D341Med (cell line): ENCODE measurements around the gene SNRPE.

Source experiments
- DNase-seq: peaks from one replicate; pipeline ENCODE4 v3.0.0; 2012; ENCODE audit warnings: low spot score

The SNRPE gene

GRCh38 chr1:203880606-203881005, 19.2 kb downstream of the SNRPE start:
- DNase-seq = no peak

GRCh38 chr1:203888807-203889251, 27.4 kb downstream of the SNRPE start:
- DNase-seq = no peak

DNA sequence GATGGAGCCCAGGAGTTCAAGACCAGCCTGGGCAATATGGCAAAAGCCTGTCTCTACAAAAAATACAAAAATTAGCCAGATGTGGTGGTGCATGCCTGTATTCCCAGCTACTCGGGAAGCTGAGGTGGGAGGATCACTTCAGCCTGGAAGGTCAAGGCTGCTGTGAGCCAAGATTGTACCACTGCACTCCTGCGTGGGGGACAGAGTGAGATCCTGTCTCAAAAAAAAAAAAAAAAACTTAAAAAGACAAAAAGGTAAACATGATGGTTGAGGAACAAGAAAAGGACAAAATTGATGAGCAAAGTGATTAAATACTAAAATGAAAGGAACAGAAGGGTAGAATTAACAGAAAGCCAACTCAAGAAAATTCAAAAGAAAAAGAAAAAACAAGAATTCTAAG, 30.6 kb downstream of the SNRPE start:
- no peak for DNase-seq

DNA sequence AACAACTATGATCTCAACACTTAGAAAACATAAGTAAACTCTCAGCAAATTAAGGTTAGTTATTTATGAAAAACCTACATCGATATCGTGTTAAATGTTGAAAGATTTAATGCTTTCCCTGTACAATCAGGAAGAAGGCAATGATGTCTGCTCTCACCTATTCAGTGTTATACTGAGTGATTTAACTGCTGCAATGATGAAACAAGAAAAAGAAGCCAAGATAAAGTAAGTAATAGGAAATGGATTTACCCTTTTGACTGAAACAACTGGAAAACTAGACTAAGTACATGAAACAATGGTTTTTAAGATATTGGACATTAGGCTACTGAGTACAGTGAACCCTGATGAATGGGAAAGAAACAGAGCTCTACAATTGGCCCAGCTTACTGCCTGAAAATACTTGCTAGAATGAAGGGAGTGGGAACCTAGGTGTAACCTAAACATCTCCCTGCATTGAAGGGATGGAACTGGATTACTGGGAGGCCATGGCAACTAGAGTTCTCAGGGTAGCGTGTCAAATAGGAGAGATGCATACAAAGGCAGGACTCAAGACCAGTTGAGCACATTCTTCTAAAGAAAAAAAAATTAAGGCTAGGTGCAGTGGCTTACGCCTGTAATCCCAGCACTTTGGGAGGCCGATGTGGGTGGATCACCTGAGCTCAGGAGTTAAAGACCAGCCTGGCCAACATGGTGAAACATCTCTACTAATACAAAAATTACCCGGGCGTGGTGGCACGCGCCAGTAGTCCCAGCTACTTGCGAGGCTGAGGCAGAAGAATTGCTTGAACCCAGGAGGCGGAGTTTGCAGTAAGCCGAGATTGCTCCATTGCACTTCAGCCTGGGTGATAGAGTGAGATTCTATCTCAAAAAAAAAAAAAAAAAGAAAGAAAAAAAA, 37.3 kb downstream of the SNRPE start:
- no peak for DNase-seq

DNA sequence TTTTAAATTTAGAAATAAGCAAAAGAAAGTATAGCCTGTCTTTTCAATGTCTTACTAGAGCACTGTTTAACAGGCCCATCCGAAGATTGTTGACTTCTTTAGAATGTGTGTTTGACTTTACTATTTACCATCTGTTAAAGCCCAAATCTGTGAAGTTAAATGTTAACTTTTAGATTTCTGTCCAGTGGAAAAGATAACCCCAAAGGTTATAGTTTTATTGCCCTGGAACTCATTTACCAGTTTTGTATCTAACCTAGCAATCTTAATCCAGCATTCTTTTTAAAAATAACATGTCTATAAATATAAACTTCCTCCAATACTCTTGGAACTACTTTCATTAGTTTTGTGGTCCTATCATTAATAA, 37.9 kb downstream of the SNRPE start:
- no peak for DNase-seq

DNA sequence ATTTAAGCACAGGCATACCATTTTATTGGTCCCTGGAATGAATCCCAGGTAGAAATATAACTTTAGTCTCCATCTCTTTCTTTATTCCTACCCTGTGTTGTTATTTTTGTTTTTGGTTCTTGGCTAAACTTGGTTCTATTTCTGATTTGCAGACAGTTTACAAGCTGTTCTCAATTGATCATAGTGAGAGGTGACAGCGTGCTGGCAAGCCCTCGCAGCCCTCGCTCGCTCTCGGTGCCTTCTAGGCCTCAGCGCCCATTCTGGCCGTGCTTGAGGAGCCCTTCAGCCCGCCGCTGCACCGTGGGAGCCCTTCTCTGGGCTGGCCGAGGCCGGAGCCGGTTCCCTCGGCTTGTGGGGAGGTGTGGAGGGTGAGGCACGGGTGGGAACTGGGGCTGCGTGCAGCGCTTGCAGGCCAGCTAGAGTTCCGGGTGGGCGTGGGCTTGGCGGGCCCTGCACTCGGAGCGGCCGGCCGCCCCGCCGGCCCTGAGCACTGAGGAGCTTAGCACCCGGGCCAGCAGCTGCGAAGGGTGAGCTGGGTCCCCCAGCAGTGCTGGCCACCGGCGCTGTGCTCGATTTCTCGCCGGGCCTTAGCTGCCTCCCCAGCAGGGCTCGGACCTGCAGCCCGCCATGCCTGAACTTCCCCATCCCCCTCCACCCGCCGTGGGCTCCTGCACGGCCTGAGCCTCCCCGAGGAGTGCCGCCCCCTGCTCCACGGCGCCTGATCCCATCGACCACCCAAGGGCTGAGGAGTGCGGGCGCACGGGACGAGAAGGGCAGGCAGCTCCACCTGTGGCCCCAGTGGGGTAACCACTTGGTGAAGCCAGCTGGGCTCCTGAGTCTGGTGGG, 38.7 kb downstream of the SNRPE start:
- no peak for DNase-seq

DNA sequence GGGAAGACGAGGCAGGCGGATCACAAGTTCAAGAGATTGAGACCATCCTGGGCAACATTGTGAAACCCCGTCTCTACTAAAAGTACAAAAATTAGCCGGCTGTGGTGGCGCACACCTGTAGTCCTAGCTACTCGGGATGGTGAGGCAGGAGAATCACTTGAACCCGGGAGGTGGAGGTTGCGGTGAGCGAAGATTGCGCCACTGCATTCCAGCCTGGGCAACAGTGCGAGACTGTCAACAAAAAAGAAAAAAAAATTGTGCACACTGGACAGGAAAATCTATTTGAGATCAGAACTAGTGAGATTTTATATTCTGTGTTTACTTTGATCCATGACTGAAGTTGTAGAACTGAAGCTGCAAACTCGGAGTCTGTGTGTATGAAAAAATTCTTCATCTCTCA, 40.2 kb downstream of the SNRPE start:
- DNase-seq = no peak

DNA sequence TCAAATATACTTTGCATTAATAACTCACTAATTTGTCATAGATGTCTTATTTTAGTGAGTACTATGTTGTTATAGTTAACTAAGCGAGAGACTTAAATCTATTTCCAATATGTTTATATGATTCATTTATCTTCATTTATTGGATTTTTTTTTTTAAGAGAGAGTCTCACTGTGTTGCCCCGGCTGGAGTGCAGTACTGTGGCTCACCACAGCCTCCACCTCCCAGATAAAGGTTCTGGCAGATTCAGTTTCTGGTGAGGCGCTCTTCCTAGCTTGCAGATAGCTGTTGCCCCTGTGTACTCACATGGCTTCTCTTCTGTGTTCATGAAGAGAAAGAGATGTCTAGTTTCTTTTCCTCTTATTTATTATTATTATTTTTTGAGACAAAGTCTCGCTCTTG, 43.9 kb downstream of the SNRPE start:
- no peak for DNase-seq

DNA sequence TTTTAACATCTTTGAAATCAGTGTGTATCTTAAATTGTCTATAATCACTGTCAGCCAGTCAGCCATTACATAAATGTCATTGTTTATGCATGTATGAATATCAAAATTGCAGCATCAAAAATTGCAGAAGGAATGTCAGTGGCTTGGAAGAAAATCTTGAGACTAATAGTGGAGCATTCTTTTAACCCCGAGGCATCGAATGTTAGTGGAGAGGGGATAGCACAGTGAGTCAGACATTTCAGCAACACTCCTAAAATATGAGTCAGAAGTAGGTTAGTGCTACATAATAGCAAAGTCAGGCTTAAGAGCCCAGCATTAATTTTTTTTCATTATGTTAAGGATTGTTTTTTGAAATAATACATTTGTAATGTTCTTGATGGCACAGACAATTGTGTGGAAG, 45.5 kb downstream of the SNRPE start:
- DNase-seq = no peak

- no peak for DNase-seq
Observed at GRCh38 chr1:203907901-203908300, 46.5 kb downstream of the SNRPE start.

DNA sequence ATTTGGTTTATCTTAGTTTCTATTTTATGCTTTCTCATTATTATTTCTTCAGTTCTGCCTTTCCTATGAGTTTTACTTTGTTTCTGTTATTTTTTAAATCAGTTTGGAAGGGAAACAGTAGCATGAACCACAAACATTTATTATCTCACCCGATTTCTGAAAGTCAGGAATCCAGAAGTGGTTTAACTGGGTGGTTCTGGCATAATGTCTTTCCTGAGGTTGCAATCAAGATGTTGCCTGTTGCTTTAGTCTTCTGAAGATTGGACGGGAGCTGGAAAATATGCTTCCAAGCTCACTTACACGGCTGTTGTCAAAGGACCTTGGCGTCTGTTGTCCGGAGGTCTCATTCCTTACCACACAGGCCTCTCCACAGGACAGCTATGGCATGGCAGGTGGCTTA, 50.4 kb downstream of the SNRPE start:
- DNase-seq = no peak

DNA sequence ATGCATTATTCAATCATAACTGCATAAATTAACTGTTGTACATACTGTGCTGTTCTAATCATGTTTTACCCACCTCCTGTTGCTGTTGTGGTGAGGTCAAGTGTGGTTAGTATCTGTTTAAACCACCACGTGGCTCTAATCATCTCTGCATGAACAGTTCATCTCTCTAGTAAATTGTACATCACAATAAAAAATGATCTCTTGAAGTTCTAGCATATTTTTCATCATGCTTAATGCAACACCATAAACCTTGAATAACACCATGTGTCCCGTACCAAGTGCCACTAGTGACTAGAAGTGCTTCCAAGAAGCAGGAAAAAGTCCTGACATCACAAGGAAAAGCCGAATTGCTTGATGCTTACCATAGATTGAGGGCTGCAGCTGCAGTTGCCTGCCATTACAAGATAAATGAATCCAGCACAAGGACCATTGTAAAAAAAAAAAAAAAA, 51.7 kb downstream of the SNRPE start:
- DNase-seq = no peak

DNA sequence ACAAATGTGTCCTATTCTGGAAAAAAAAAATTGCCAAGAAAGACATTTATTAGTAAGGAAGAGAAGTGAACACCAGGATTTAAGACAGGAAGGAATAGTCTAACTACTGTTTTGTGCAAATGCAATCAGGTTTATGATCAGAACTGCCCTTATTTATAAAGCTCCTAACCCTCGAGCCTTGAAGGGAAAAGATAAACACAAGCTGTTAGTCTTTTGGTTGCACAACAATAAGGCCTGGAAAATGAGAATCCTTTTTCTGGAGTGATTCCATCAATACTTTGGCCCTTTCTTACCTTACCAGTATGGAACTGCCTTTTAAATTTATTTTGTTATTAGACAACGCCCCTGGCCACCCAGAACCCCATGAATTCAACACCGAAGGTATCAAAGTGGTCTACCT, 52.9 kb downstream of the SNRPE start:
- DNase-seq = no peak

GRCh38 chr1:203915811-203916210, 54.4 kb downstream of the SNRPE start:
- no peak for DNase-seq

GRCh38 chr1:203916756-203917155, 55.4 kb downstream of the SNRPE start:
- no peak for DNase-seq
